AG04450 (cell line): ENCODE data around the gene BZW2. TPM values are rescaled to one million over a fixed set of nuclear protein-coding genes. Genes with fewer than 3 reads are reported as not detected.

Experiments
- CTCF ChIA-PET: fragments of 300-600, 350-600 bp; formaldehyde crosslinking; extraction: SDS; loops from one replicate; lab custom pipeline; 2022; ENCODE audit warnings: antibody characterized with exemption, inconsistent platforms; lab: Charles Lee
- POLR2A ChIA-PET: fragments of 350-600 bp; formaldehyde crosslinking; extraction: SDS; loops from one replicate; lab custom pipeline; 2021; ENCODE audit warnings: antibody characterized with exemption, inconsistent platforms; lab: Yijun Ruan, JAX
- DNase-seq: peaks from one replicate; pipeline ENCODE4 v3.0.0-alpha.2; 2011; ENCODE audit warnings: low read depth, low spot score
- H3K27ac ChIP-seq: one replicate; pipeline ENCODE4 v1.5.1; 2012; ENCODE audit warnings: low read depth, low read length, control low read depth
- H3K27me3 ChIP-seq: one replicate; pipeline ENCODE4 v1.6.0; 2012; ENCODE audit warnings: low read length; ENCODE audit not compliant: control insufficient read depth, insufficient read depth
- H3K4me3 ChIP-seq: 2 replicates; pipeline ENCODE4 v1.5.1; 2011; ENCODE audit warnings: mild to moderate bottlenecking, low read depth, low read length, control low read depth
- H3K9me3 ChIP-seq: 2 replicates; pipeline ENCODE4 v1.5.1; 2012; ENCODE audit warnings: low read length; ENCODE audit not compliant: control insufficient read depth, insufficient read depth
- polyA plus RNA-seq: library from polyadenylated mRNA; depleted of rRNA; stranded (reverse); fragments of >200 nt; gene quantifications from 2 replicates; pipeline ENCODE4 v1.2.3, GENCODE V29; 2011
- TF ChIP-seq, protein P1 (sequence below): IDR thresholded peaks from 2 replicates; pipeline ENCODE4 v1.5.1; 2011; ENCODE audit warnings: low read depth, low read length, control low read depth, inconsistent platforms

Gene BZW2
- polyA plus RNA-seq, 1 experiment = 84.4 TPM

DNA sequence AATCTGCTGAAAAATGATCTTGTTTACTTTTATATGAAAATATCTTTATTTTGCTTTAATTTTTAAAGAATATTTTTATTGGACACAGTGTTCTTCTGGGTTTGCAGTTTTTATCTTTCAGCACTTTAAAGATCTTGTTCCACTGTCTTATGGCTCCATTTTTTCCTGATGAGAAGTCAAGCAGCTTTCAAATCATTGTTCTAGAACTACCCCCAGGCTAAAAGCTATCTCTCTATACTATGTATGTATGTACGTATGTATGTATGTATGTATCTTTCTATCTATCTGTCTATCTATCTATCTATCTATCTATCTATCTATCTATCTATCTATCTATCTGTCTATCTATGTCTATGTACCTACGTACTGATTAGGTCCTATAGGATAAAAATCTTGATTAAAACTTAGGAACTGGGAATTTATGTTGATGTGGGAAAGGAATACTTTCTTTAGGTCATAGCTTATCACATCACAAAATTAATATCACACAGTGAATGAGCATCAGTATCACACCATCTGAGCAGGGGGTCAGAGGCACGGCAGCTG, 72.2 kb downstream of the BZW2 start:
- Histone ChIP-seq H3K9me3 (no peaks in the 10 kb centered on the region), H3K27ac (no peak overlapping the region), H3K27me3 (no peaks in the 10 kb centered on the region), H3K4me3 (no peak overlapping the region)
- ChIA-PET CTCF (no interaction called here), POLR2A (no interaction called here)
- no peak for DNase-seq
- TF ChIP-seq, protein P1, sequence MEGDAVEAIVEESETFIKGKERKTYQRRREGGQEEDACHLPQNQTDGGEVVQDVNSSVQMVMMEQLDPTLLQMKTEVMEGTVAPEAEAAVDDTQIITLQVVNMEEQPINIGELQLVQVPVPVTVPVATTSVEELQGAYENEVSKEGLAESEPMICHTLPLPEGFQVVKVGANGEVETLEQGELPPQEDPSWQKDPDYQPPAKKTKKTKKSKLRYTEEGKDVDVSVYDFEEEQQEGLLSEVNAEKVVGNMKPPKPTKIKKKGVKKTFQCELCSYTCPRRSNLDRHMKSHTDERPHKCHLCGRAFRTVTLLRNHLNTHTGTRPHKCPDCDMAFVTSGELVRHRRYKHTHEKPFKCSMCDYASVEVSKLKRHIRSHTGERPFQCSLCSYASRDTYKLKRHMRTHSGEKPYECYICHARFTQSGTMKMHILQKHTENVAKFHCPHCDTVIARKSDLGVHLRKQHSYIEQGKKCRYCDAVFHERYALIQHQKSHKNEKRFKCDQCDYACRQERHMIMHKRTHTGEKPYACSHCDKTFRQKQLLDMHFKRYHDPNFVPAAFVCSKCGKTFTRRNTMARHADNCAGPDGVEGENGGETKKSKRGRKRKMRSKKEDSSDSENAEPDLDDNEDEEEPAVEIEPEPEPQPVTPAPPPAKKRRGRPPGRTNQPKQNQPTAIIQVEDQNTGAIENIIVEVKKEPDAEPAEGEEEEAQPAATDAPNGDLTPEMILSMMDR = no peak

DNA sequence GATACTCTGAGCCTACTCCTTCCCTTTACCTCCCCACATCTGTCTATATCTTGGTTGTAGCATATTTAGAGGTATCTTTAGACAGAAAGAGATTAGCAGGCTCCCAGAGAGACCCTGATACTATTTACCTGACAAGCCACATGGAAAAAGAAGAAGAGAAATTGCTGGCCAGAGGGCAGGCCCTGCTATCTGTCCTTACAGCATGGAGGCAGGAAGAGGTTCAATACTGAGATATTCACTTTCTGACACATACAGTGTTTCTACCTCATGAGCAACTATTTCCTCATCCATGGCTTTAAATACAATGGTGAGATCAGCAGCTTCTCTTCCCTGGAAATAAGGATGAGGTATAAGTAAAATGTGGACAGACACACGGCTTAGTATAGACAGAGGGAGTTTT, 73.7 kb downstream of the BZW2 start:
- Histone ChIP-seq H3K4me3 (no peak overlapping the region), H3K9me3 (no peaks in the 10 kb centered on the region), H3K27me3 (no peaks in the 10 kb centered on the region), H3K27ac (no peak overlapping the region)
- CTCF ChIA-PET = interaction anchor here (1.0 kb wide), 1 partner anchor 8 kb away, joined by 3 read pairs; no protein-coding TSS in a partner anchor
- no peak for DNase-seq
- TF ChIP-seq, protein P1 = no peak
- POLR2A ChIA-PET = no interaction called here

DNA sequence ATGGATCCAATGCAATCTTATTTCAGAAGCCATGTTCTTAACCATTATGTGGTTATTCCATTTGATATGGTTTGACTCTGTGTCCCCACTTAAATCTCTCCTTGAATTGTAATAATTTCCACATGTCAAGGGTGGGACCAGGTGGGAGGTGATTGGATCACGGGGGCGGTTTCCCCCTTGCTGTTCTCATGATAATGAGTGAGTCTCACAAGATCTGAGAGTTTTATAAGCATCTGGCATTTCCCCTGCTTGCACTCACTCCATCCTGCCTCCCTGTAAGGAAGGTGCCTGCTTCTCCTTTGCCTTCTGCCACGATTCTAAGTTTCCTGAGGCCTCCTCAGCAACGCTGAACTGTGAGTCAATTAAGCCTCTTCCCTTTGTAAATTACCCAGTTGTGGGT, 75.6 kb downstream of the BZW2 start:
- Histone ChIP-seq H3K27ac (no peak overlapping the region), H3K4me3 (no peak overlapping the region), H3K9me3 (no peaks in the 10 kb centered on the region), H3K27me3 (no peaks in the 10 kb centered on the region)
- no peak for DNase-seq
- CTCF ChIA-PET = no interaction called here
- TF ChIP-seq, protein P1 = no peak
- POLR2A ChIA-PET = no interaction called here

DNA sequence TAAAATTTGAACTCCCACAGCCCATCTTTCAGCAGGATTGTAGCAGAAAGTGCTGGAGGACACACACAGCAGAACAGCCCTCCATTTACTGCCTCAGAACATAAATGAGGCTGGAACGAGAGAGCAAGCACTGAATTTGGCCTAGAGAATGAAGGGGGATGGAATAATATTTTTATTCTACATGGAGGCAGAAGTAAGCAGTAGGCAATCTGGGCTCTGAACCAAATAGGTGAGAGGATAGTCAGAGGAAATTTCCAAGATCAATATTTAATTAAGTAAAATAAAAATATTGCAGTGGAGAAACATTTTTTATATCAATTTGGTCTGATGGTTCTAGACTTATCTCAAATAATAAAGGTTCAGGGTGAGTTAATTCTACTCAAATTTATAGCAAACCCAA, 78.4 kb downstream of the BZW2 start:
- Histone ChIP-seq H3K27me3 (no peaks in the 10 kb centered on the region), H3K27ac (no peak overlapping the region), H3K9me3 (no peaks in the 10 kb centered on the region), H3K4me3 (no peak overlapping the region)
- no peak for DNase-seq
- TF ChIP-seq, protein P1 = no peak
- CTCF ChIA-PET = no interaction called here
- POLR2A ChIA-PET = no interaction called here

DNA sequence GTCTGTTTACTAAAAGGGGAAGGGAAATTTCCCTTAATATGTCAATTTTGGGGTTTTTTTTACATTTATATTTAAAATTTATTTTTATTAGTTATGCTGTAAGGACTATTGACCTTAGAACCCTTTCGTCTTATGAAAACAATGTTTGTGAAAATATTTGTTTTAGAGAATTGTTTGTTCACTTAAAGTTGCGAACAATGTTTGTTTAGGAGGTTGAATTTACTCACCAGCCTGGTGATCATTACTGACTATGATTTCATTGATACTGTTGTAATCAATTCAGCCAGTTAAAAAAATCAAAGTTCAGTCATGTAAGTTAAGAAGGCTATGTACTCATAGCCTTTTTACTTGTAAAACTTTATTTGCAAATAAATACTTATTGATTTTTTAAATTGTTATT, 80.2 kb downstream of the BZW2 start:
- no peak overlapping the region for H3K4me3 ChIP-seq
- H3K27ac ChIP-seq = no peak overlapping the region
- H3K9me3 ChIP-seq = no peaks in the 10 kb centered on the region
- CTCF ChIA-PET = no interaction called here
- TF ChIP-seq, protein P1 = no peak
- H3K27me3 ChIP-seq = no peaks in the 10 kb centered on the region
- POLR2A ChIA-PET = no interaction called here
- DNase-seq = no peak
